ENCODE measurements around the gene ST3GAL3.
A peak's percentile ranks its signal among the peaks of the same experiment; 100 is the strongest.

The ST3GAL3 gene

GRCh38 chr1:43708002-43708410, 670 bp downstream of the ST3GAL3 start (continued):
- TF ChIP-seq GFI1B (tag by site-specific recombination; IDR thresholded peaks at IDR 0.05) (no peak), ZNF791 (tag by site-specific recombination; IDR thresholded peaks at IDR 0.05) (no peak), SALL2 (tag by site-specific recombination; IDR thresholded peaks at IDR 0.05; ENCODE audit: borderline replicate concordance) (no peak), ZNF830 (tag by site-specific recombination; IDR thresholded peaks at IDR 0.05; ENCODE audit: low read depth) (no peak), ZNF629 (tag by site-specific recombination; IDR thresholded peaks at IDR 0.05) (peak; percentile 44; the same call in 1 of the 2 replicates), ZNF18 (tag by site-specific recombination; IDR thresholded peaks at IDR 0.05) (no peak), FEZF1 (tag by site-specific recombination; IDR thresholded peaks at IDR 0.05) (no peak), OSR2 (tag by site-specific recombination; IDR thresholded peaks at IDR 0.05) (no peak), SP3 (tag by site-specific recombination; IDR thresholded peaks at IDR 0.05) (no peak; the same call in none of the 2 replicates), IKZF3 (tag by site-specific recombination; IDR thresholded peaks at IDR 0.05) (no peak; the same call in 1 of the 2 replicates), REPIN1 (tag by site-specific recombination; IDR thresholded peaks at IDR 0.05; ENCODE audit: low read depth) (no peak), ZSCAN30 (tag by site-specific recombination; IDR thresholded peaks at IDR 0.05) (no peak), ZNF341 (tag by site-specific recombination; IDR thresholded peaks at IDR 0.05; ENCODE audit: low read depth) (no peak), KLF1 (tag by site-specific recombination; IDR thresholded peaks at IDR 0.05) (no peak), PRDM2 (tag by site-specific recombination; IDR thresholded peaks at IDR 0.05; ENCODE audit: borderline replicate concordance) (no peak), KLF9 (tag by site-specific recombination; IDR thresholded peaks at IDR 0.05; ENCODE audit: low read depth) (no peak), ZNF280D (tag by site-specific recombination; IDR thresholded peaks at IDR 0.05) (no peak), HOXC10 (CRISPR knock-in tag; IDR thresholded peaks at IDR 0.05) (no peak), ZNF133 (tag by site-specific recombination; IDR thresholded peaks at IDR 0.05) (no peak), INSM2 (tag by site-specific recombination; IDR thresholded peaks at IDR 0.05) (no peak), ZNF580 (tag by site-specific recombination; IDR thresholded peaks at IDR 0.05) (no peak), ZNF596 (tag by site-specific recombination; IDR thresholded peaks at IDR 0.05) (no peak), GLIS1 (tag by site-specific recombination; IDR thresholded peaks at IDR 0.05) (no peak), ZBTB20 (tag by site-specific recombination; IDR thresholded peaks at IDR 0.05) (peak; percentile 96), ZNF560 (tag by site-specific recombination; IDR thresholded peaks at IDR 0.05; ENCODE audit: borderline replicate concordance) (no peak)
